GM19438 (cell line): Measurements from ENCODE around the gene CALHM5.

Experiments used
- ATAC-seq: cut with Tn5 transposase; IDR thresholded peaks from one replicate; pipeline ENCODE4 v1.9.1; 2021; ENCODE audit warnings: low read depth; ENCODE audit not compliant: unreplicated experiment

Gene CALHM5

GRCh38 chr6:116545651-116546050 lies 34.2 kb downstream of the CALHM5 start, which contains the start of gene TRAPPC3L:
Gene TRAPPC3L, minus strand, starts transcription at chr6:116545684. Its CDS starts 170 bp downstream, at chr6:116545514.
- no peak for ATAC-seq

GRCh38 chr6:116547358-116547757 lies 35.9 kb downstream of the CALHM5 start:
- ATAC-seq: no peak

- no peak for ATAC-seq
Measured at GRCh38 chr6:116550796-116551195, 39.4 kb downstream of the CALHM5 start.

GRCh38 chr6:116553451-116553850 lies 42.0 kb downstream of the CALHM5 start, which contains the start of gene CALHM4:
Gene CALHM4, plus strand, starts transcription at chr6:116553751. Its CDS starts 43 bp downstream, at chr6:116553794.
- no peak for ATAC-seq

GRCh38 chr6:116556065-116556464 lies 44.6 kb downstream of the CALHM5 start:
- no peak for ATAC-seq

GRCh38 chr6:116556814-116557415 lies 45.5 kb downstream of the CALHM5 start:
- no peak for ATAC-seq

- ATAC-seq: no peak
Measured at GRCh38 chr6:116557893-116558292, 46.5 kb downstream of the CALHM5 start.

- no peak for ATAC-seq
Measured at GRCh38 chr6:116560130-116560529, 48.7 kb downstream of the CALHM5 start.

GRCh38 chr6:116561377-116562018 lies 50.1 kb downstream of the CALHM5 start:
- ATAC-seq: no peak

GRCh38 chr6:116562019-116562403 lies 50.6 kb downstream of the CALHM5 start:
- ATAC-seq: no peak

- ATAC-seq: no peak
Measured at GRCh38 chr6:116562614-116563013, 51.2 kb downstream of the CALHM5 start.

- ATAC-seq: no peak
Measured at GRCh38 chr6:116563830-116564229, 52.4 kb downstream of the CALHM5 start.

- ATAC-seq: no peak
Measured at GRCh38 chr6:116564311-116564710, 52.9 kb downstream of the CALHM5 start.

- ATAC-seq: no peak
Measured at GRCh38 chr6:116564921-116565872, 53.8 kb downstream of the CALHM5 start.

GRCh38 chr6:116568111-116568510 lies 56.7 kb downstream of the CALHM5 start:
- no peak for ATAC-seq

GRCh38 chr6:116568821-116569755 lies 57.6 kb downstream of the CALHM5 start:
- ATAC-seq: no peak

GRCh38 chr6:116570856-116571682 lies 59.6 kb downstream of the CALHM5 start, which contains the start of gene RWDD1:
Gene RWDD1, plus strand, starts transcription at chr6:116571504. Its CDS starts 79 bp downstream, at chr6:116571583.
- peak; percentile 95 for ATAC-seq

- ATAC-seq: no peak
Measured at GRCh38 chr6:116571683-116572000, 60.2 kb downstream of the CALHM5 start.

GRCh38 chr6:116572162-116572561 lies 60.7 kb downstream of the CALHM5 start:
- no peak for ATAC-seq
